ENCODE data around the gene CFAP61. TPM values are rescaled to one million over a fixed set of nuclear protein-coding genes. Genes with fewer than 3 reads are reported as not detected.

The CFAP61 gene
- total RNA-seq, 1 donor from 2014 or later, result not detected

DNA sequence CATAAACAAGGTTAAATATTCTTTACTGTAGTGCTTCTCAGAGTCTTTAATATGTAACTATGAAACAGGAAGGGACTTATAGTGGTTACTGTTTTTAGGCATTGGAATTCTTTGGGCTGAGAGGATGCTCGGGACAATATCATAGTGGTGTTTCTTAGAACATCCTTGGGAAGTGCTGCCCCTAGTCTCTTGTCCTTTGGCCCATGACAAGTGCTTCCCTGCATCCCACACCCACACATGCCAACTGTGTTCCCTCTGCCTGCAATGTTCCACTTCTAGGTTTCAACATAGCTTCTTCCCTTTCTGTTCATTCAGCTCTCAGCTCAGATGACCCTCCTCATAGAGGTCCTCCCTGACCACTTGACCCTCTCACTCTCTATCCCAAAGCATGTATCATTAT lies 37.6 kb downstream of the CFAP61 start:
- Mint-ChIP-seq H3K27ac (ENCODE audit: unreplicated experiment) (no peak overlapping the region), H3K27me3 (ENCODE audit: low read depth) (peaks cover 21% of the 10 kb centered on the region), H3K4me1 (ENCODE audit: low read depth) (no peaks in the 10 kb centered on the region), H3K4me3 (ENCODE audit: unreplicated experiment) (no peak overlapping the region), H3K36me3 (ENCODE audit: low read depth) (no peaks in the 10 kb centered on the region), H3K9me3 (ENCODE audit: low read depth) (no peaks in the 10 kb centered on the region)
- DNase-seq (ENCODE audit: low spot score), result no peak
- TF ChIP-seq, protein P1, sequence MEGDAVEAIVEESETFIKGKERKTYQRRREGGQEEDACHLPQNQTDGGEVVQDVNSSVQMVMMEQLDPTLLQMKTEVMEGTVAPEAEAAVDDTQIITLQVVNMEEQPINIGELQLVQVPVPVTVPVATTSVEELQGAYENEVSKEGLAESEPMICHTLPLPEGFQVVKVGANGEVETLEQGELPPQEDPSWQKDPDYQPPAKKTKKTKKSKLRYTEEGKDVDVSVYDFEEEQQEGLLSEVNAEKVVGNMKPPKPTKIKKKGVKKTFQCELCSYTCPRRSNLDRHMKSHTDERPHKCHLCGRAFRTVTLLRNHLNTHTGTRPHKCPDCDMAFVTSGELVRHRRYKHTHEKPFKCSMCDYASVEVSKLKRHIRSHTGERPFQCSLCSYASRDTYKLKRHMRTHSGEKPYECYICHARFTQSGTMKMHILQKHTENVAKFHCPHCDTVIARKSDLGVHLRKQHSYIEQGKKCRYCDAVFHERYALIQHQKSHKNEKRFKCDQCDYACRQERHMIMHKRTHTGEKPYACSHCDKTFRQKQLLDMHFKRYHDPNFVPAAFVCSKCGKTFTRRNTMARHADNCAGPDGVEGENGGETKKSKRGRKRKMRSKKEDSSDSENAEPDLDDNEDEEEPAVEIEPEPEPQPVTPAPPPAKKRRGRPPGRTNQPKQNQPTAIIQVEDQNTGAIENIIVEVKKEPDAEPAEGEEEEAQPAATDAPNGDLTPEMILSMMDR (IDR thresholded peaks at IDR 0.05), result no peak

DNA sequence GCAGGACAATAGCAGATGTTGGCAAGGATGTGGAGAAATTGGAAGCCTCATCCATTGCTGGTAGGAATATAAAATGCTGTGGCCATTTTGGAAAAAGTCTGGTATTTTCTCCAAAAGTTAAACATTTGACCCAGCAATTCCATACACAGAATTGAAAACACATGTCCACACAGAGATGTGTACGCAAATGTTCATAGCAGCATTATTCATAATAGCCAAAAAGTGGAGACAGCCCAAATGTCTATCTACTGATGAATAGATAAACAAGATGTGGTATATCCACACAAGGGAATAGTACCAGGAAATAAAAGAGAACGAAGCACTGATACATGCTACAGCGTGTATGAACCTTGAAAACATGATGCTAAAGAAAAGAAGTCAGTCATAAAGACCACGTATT lies 40.5 kb downstream of the CFAP61 start:
- Mint-ChIP-seq H3K4me3 (ENCODE audit: unreplicated experiment) (no peak overlapping the region), H3K36me3 (ENCODE audit: low read depth) (no peaks in the 10 kb centered on the region), H3K27me3 (ENCODE audit: low read depth) (peaks cover 18% of the 10 kb centered on the region), H3K27ac (ENCODE audit: unreplicated experiment) (no peak overlapping the region), H3K4me1 (ENCODE audit: low read depth) (no peaks in the 10 kb centered on the region), H3K9me3 (ENCODE audit: low read depth) (no peaks in the 10 kb centered on the region)
- TF ChIP-seq, protein P1 (IDR thresholded peaks at IDR 0.05), result no peak
- DNase-seq (ENCODE audit: low spot score), result no peak

DNA sequence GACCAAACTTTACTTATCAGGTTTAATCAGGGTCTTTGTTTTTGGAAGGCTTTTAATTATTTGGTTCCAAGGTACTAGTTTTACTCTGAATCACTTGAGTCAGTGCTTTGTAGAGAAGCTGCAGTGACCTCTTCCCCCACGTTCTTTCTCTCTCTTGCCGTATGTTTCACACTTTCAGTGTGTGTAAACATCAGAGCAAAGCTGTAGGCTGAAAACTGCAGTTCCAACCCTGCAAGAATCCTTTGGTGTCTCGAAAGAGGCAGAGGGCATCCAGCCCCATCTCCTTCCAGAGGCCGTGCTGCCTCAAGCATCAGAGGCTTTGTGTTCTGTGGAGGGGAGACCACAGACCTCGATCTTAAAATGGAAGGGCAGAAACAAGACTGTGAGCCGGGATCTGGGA lies 42.1 kb downstream of the CFAP61 start:
- Mint-ChIP-seq H3K27me3 (ENCODE audit: low read depth) (peaks cover 18% of the 10 kb centered on the region), H3K4me1 (ENCODE audit: low read depth) (no peaks in the 10 kb centered on the region), H3K36me3 (ENCODE audit: low read depth) (no peaks in the 10 kb centered on the region), H3K9me3 (ENCODE audit: low read depth) (no peaks in the 10 kb centered on the region), H3K27ac (ENCODE audit: unreplicated experiment) (no peak overlapping the region), H3K4me3 (ENCODE audit: unreplicated experiment) (no peak overlapping the region)
- TF ChIP-seq, protein P1 (IDR thresholded peaks at IDR 0.05), result no peak
- DNase-seq (ENCODE audit: low spot score), result no peak

DNA sequence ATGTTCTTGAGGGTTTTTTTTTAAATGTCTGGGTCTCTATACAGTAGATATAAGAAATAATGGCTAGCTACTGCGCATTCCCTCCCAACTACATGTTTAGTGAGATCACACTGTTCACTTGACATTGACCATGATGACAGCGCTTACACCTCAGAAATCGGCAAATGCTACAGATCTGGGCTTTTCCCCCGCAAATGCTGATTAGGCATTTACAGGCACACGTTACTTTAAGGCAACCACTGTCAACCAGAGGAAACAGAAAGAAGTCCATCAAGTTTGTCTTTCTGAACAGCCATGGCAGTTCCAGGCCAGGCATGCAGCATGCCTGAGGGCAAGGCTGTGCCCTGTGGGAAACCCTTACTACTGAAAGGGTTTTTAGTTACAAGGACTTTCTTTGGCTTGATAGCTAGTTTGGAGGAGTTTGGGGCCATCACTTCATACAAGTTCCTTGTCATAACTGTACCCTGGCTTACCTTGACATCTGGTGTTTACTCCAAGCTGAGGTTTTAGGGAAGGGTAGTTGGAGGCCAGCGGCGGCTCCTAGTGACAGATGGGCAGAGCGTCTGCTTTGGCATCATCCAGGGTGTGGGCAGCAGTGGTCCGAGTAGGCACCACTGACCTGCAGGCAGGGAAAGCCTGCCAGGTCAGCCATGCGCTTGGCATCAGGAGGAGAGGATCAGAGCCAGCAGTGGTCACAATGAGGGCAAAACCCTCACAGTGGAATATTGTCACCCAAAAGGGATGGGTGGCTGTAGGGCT lies 43.0 kb downstream of the CFAP61 start:
- Mint-ChIP-seq H3K4me1 (ENCODE audit: low read depth) (no peaks in the 10 kb centered on the region), H3K27me3 (ENCODE audit: low read depth) (peaks cover 17% of the 10 kb centered on the region), H3K27ac (ENCODE audit: unreplicated experiment) (no peak overlapping the region), H3K4me3 (ENCODE audit: unreplicated experiment) (no peak overlapping the region), H3K9me3 (ENCODE audit: low read depth) (no peaks in the 10 kb centered on the region), H3K36me3 (ENCODE audit: low read depth) (no peaks in the 10 kb centered on the region)
- TF ChIP-seq, protein P1 (IDR thresholded peaks at IDR 0.05), result no peak
- DNase-seq (ENCODE audit: low spot score), result no peak

DNA sequence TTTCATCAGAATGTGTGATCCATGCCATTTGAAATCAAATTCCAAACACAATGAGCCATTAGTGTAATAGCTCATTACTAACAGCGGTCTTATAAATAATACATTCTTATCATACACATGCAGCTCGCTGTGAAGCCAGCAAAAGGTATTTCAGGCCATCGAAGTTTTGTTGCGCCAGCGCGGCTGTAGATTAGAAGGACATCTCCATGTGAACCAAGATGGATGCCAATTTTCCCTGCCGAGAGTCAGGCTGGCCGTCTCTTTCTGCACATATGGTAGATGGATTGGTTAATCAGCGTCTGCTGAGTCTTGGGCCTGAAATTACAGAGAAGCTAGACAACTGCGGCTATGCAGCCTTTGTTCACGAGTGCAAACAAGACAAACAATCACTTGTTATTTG lies 44.1 kb downstream of the CFAP61 start:
- Mint-ChIP-seq H3K36me3 (ENCODE audit: low read depth) (no peaks in the 10 kb centered on the region), H3K4me1 (ENCODE audit: low read depth) (no peaks in the 10 kb centered on the region), H3K9me3 (ENCODE audit: low read depth) (no peaks in the 10 kb centered on the region), H3K4me3 (ENCODE audit: unreplicated experiment) (no peak overlapping the region), H3K27me3 (ENCODE audit: low read depth) (peaks cover 17% of the 10 kb centered on the region), H3K27ac (ENCODE audit: unreplicated experiment) (no peak overlapping the region)
- no peak for DNase-seq (ENCODE audit: low spot score)
- TF ChIP-seq, protein P1 (IDR thresholded peaks at IDR 0.05), result no peak
